AML-193 (cell line): Measurements from ENCODE around the gene KANSL1.

Experiments used
- DNase-seq, 2 experiments: peaks; one replicate each; lab custom pipeline; 2025; lab: John Stamatoyannopoulos, UW

The KANSL1 gene

GRCh38 chr17:46169913-46170638, 23.2 kb downstream of the KANSL1 start:
- no peak for DNase-seq

GRCh38 chr17:46167826-46168569, 25.2 kb downstream of the KANSL1 start:
- no peak for DNase-seq

DNA sequence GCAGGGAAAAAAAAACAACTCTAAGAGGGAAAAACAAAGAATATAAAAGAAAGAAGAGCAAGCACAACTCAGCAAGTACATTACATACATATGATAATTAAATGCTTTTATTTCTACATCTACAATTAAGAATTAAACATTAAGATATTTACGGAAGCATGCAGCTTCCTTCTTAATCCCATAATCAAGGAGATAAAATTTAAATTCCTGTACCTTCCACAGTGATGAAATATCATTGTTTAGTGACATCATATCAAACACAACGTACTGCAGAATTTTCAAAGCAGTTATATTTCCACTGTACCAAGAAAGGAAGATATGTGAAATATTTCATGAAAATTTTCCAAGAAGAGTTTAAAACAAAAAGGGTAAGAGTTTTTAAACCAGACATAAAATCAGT, 26.0 kb downstream of the KANSL1 start:
- no peak for DNase-seq

DNA sequence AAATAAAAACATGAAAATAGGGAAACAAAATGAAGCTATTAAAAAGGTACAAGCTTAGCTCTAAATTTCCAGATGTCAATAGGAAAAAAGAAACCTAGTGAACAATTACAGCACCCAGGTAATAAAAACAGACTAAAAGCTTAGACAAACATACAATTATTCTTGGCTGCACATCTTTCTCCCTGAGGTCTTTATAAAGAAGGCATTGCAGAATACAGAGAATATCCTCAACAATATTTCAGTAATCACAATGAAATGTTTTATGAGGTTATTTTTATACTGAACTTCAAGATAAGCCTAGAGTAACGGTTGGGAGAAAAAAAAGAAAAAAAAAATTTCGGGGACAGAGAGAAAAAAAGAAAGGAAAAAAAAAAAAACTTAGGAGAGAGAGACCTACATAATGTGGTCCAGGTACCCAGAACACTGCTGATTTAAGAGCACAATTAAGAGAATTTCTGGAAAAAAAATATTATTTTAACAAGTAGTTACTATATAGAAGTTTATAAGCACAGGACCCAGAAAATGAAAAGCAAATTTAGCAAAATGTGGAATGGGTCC, 26.5 kb downstream of the KANSL1 start:
- DNase-seq, result no peak

- no peak for DNase-seq
These were observed 29.2 kb downstream of the KANSL1 start for GRCh38 chr17:46163929-46164594.

- DNase-seq, result peak; percentile 53 to 64
These were observed 29.9 kb downstream of the KANSL1 start for GRCh38 chr17:46163316-46163715.

GRCh38 chr17:46162866-46163265, 30.4 kb downstream of the KANSL1 start:
- no peak for DNase-seq

DNA sequence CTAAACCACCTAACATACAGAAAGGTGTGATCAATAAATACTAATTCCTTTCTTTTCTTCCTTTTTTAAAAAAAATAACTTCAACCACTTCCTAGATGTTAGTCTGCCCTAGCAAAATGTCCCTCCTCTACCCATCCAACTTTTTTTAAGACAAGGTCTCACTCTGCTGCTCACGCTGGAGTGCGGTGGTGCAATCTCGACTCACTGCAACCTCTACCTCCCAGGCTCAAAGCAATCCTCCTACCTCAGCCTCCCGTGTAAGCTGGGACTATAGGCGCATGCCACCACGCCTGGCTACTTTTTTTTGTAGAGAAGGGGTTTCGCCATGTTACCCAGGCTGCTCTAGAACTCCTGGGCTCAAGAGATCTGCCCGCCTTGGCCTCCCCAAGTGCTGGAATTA, 33.1 kb downstream of the KANSL1 start:
- no peak for DNase-seq

GRCh38 chr17:46159686-46160085, 33.5 kb downstream of the KANSL1 start:
- no peak for DNase-seq

DNA sequence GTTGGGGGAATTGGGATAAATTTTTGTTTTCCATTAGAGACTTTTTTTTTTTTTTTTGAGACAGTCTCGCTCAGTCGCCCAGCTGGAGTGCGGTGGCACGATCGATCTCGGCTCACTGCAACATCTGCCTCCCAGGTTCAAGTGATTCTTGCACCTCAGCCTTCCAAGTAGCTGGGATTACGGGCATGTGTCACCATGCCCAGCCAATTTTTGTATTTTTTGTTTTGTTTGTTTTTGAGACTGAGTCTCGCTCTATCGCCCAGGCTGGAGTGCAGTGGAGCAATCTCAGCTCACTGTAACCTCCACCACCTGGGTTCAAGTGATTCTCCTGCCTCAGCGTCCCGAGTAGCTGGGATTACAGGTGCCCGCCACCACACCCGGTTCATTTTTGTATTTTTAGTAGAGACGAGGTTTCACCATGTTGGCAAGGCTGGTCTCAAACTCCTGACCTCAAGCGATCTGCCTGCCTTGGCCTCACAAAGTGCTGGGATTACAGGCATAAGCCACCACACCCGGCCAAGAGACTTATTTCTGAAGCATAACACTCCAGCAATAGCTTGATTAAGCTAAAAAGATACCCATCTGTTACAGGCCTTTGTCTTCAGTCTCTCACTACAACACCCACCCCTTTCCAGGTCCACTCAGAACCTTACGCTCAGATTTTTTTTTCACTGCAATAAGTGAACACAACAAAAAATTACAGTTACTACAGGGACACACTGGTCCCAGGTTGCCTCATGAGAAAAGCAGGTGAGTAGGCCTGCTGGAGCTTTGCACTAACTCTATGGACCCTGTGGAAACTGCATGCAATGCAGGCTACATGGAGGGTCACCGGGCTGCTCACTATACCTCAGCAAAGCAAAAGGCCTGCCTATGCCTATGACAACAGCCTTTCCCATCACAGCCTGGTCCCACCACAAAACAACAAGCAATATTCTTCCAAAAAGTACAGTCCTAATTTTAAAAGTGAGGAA, 34.6 kb downstream of the KANSL1 start:
- DNase-seq, result no peak

DNA sequence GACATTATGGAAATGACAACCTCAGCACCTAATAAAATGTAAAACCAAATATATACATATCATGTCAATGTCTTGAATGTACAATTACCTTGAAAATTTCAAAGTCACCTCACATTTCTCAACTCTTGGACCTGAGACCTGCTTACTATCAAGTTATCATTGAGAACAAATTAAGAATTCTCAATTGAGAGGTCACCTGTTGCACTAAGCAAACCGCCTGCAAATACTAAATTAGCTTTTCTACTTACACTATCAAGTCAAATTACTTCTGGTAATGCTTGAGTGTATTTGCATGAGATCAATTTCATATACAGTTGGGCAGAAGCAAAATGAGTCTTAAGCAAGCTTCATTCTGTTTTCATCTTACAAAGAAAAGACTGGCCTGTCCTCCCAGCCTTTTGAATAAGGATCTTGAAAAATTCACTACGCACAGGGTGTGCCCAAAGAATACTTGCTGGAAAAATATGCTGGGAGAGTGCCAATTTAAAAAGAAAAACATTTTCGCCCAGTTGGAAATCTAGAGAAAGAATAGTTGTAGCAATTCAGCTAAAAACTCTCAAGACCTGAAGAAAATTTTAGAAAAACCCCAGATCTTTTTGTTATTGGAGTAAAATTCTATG, 35.7 kb downstream of the KANSL1 start:
- no peak for DNase-seq

- no peak for DNase-seq
These were observed 38.9 kb downstream of the KANSL1 start for GRCh38 chr17:46154151-46154816.

GRCh38 chr17:46152423-46152822, 40.8 kb downstream of the KANSL1 start:
- DNase-seq, result no peak

- no peak for DNase-seq
These were observed 41.5 kb downstream of the KANSL1 start for GRCh38 chr17:46151762-46152161.

DNA sequence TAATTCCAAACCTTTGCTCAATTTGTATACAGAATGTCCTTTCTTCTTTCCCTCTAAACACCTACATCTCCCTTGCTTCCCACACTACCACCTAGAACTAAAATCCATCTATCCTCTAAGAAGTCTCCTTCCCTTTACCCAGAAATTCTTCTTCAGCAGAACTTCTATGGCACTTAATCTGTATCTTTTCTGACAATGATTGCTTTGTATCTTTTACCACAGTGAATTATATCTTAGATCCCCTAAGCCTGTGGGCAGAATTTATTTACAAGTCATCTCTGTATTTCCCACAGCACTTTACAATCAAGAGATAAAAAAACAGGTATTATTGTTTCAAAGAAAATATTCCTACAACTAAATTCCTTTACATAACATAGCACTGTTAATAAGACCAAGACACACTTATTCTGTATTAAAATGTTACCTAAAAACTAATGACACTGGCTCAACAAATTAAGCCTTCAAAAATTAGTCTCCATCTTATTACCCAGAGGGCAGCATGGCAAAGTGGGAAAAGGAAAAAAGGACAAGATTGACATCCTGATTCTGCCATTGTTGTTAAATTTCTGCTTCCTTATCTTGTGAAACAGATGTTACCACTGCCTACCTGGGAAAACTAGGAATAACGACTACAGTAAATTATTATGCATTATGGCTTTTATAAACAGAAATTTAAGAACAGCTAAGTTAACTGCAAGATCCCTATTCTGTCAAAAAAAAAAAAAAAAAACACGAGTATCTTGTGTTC, 42.8 kb downstream of the KANSL1 start:
- no peak for DNase-seq

DNA sequence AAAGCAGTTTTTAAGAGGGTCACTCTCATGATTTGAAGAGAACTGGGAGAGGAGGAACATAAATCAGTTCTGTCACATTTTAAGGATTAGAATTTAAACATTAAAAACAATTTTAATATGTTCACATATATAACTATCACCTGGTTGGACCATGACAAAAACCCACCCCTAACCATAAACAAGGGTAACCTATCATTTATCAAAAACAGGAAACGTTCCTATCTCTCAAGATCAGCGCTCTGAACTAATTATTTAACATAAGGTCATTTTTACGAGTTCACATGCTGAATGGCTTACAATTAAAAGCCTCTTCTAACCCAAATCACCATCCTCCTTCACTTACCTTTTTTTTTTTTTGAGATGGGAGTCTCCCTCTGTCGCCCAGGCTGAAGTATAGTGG, 45.0 kb downstream of the KANSL1 start:
- no peak for DNase-seq

DNA sequence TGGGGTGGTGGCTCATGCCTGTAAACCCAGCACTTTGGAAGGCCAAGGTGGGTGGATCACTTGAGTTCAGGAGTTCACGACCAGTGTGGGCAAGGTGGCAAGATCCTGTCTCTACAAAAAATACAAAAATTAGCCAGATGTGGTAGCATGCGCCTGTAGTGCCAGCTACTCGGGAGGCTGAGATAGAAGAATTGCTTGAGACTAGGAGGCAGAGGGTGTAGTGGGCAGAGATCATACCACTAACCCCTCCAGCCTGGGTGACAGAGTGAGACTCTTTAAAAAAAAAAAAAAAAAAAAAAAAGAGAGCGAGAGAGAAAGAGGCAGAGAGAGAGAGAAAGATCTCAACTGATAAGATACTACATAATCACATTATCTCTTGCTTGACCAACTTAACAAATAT, 45.9 kb downstream of the KANSL1 start:
- no peak for DNase-seq

- no peak for DNase-seq
These were observed 49.0 kb downstream of the KANSL1 start for GRCh38 chr17:46144246-46144645.

DNA sequence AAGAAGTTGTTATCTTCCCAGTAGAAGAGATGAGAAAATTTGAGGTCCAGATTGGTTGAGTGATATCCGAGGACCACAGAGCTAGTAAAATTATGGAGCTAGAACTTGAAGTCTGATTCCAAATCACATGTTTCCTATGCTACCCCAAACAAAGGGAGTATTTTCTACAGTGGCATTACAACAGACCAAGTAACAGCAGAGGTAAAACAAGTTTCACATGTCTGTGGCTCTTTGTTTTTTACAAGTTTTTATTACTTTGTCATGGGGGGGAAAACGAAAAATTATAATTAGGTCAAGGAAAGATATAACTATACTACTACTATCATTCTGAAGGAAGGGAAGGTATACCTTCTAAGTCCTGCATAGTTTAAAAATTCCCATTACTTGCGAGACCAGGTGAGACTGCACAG, 49.4 kb downstream of the KANSL1 start:
- no peak for DNase-seq

DNA sequence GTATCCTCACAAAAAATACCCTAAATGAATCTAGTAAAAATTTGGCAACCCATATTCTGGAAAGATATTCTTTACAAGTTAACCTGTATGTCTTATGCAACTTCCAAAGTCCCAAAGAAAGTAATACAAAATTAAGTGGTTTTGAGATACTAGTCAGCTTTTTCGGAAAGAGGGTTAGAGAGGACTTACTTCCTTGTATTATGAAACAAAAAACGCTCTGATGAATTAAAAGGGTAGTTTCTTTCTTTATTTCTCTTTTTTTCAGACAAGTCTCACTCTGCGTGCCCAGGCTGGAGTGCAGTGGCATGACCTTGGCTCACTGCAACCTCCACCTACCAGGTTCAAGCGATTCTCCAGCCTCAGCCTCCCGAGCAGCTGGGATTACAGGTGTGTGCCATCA, 51.6 kb downstream of the KANSL1 start:
- peak; percentile 63 to 66 for DNase-seq
